Measurements from ENCODE around the gene LUC7L2.

LUC7L2 gene

DNA sequence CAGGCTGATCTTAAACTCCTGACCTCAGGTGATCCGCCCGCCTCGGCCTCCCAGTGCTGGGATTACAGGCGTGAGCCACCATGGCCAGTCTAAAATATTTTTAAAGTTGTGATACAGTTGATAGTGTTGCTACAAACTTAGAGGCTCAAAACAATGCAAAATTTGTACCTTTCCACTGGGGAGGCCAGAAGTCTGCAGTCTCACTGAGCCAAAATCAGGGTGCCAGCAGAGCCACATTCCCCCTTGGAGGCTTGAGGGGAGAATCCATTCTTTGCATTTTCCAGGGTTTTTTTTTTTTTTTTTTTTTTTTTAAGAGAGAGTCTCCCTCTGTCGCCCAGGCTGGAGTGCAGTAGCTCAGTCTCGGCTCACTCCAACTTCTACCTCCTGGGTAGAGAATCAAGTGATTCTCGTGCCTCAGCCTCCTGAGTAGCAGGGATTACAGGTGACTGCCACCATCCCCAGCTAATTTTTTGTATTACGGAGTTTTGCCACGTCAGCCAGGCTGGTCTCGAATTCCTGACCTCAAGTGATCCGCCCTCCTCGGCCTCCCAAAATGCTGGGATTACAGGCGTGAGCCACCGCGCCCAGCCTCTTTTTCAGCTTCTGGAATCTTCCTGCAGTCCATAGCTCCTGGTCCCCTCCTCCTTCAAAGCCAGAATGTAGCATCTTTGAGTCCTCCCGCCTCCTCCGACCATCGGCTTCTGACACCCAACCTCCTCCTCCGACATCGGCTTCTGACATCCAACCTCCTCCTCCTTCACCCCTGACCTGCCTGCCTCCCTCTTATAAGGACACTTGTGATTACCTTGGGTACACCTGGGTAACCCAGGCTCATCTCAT, 86.6 kb downstream of the LUC7L2 start:
- no peak for DNase-seq (ENCODE audit: extremely low read depth, insufficient read length)
- no peaks in the 10 kb centered on the region for H3K36me3 ChIP-seq (ENCODE audit: control insufficient read depth, insufficient read depth, low read length)
- no peaks in the 10 kb centered on the region for H3K27me3 ChIP-seq (replicated peaks; ENCODE audit: control insufficient read depth, insufficient read depth, low read length)
- TF ChIP-seq, protein P1, sequence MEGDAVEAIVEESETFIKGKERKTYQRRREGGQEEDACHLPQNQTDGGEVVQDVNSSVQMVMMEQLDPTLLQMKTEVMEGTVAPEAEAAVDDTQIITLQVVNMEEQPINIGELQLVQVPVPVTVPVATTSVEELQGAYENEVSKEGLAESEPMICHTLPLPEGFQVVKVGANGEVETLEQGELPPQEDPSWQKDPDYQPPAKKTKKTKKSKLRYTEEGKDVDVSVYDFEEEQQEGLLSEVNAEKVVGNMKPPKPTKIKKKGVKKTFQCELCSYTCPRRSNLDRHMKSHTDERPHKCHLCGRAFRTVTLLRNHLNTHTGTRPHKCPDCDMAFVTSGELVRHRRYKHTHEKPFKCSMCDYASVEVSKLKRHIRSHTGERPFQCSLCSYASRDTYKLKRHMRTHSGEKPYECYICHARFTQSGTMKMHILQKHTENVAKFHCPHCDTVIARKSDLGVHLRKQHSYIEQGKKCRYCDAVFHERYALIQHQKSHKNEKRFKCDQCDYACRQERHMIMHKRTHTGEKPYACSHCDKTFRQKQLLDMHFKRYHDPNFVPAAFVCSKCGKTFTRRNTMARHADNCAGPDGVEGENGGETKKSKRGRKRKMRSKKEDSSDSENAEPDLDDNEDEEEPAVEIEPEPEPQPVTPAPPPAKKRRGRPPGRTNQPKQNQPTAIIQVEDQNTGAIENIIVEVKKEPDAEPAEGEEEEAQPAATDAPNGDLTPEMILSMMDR (IDR thresholded peaks at IDR 0.05; ENCODE audit: insufficient read depth, low read length, poor library complexity, severe bottlenecking): no peak
- no peak overlapping the region for H3K4me3 ChIP-seq (replicated peaks; ENCODE audit: low read depth, low read length)

GRCh38 chr7:139450851-139451250, 91.2 kb downstream of the LUC7L2 start:
- H3K27me3 ChIP-seq (replicated peaks; ENCODE audit: control insufficient read depth, insufficient read depth, low read length): no peaks in the 10 kb centered on the region
- TF ChIP-seq, protein P1 (IDR thresholded peaks at IDR 0.05; ENCODE audit: insufficient read depth, low read length, poor library complexity, severe bottlenecking): no peak
- H3K36me3 ChIP-seq (ENCODE audit: control insufficient read depth, insufficient read depth, low read length): no peaks in the 10 kb centered on the region
- no peak for DNase-seq (ENCODE audit: extremely low read depth, insufficient read length)
- no peak overlapping the region for H3K4me3 ChIP-seq (replicated peaks; ENCODE audit: low read depth, low read length)

GRCh38 chr7:139451638-139452037, 91.9 kb downstream of the LUC7L2 start:
- TF ChIP-seq, protein P1 (IDR thresholded peaks at IDR 0.05; ENCODE audit: insufficient read depth, low read length, poor library complexity, severe bottlenecking): no peak
- Histone ChIP-seq H3K36me3 (ENCODE audit: control insufficient read depth, insufficient read depth, low read length) (no peaks in the 10 kb centered on the region), H3K27me3 (replicated peaks; ENCODE audit: control insufficient read depth, insufficient read depth, low read length) (no peaks in the 10 kb centered on the region), H3K4me3 (replicated peaks; ENCODE audit: low read depth, low read length) (no peak overlapping the region)
- DNase-seq (ENCODE audit: extremely low read depth, insufficient read length): no peak

GRCh38 chr7:139452958-139453672, 93.4 kb downstream of the LUC7L2 start:
- DNase-seq (ENCODE audit: extremely low read depth, insufficient read length): no peak
- TF ChIP-seq, protein P1 (IDR thresholded peaks at IDR 0.05; ENCODE audit: insufficient read depth, low read length, poor library complexity, severe bottlenecking): no peak
- Histone ChIP-seq H3K27me3 (replicated peaks; ENCODE audit: control insufficient read depth, insufficient read depth, low read length) (no peaks in the 10 kb centered on the region), H3K36me3 (ENCODE audit: control insufficient read depth, insufficient read depth, low read length) (no peaks in the 10 kb centered on the region), H3K4me3 (replicated peaks; ENCODE audit: low read depth, low read length) (no peak overlapping the region)

DNA sequence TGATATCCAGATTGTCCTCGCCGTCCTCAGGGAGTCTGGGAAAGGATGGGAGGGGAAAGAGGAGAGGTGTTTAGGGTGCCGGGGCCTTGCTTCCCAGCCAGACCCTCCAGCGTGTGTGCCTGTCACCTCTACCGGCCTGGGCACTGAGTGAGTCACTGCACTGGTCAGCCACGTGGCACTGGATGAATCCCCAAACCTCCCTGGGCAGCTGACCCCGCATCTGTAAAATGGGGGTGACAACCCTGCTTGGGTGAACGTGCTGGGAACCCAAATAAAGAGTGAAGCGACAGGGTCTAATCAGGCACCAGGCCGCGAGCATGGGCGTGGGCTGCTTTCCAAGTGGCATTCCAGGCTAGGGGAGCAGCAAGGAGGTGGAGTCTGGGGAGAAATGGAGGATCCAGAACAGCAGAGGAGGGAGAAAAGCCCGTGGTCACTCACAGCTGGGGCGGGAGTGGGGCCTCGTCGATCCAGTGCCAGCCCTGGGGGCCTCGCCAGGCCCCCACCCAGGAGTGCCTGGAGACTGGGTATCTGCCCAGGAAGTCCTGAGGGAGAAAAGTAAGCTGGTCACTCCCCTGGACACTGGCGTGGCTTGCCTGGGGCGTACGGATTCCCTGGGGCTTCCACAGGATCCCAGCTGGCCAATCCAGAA, 94.1 kb downstream of the LUC7L2 start:
- no peaks in the 10 kb centered on the region for H3K36me3 ChIP-seq (ENCODE audit: control insufficient read depth, insufficient read depth, low read length)
- no peak overlapping the region for H3K4me3 ChIP-seq (replicated peaks; ENCODE audit: low read depth, low read length)
- TF ChIP-seq, protein P1 (IDR thresholded peaks at IDR 0.05; ENCODE audit: insufficient read depth, low read length, poor library complexity, severe bottlenecking): no peak
- no peak for DNase-seq (ENCODE audit: extremely low read depth, insufficient read length)
- no peaks in the 10 kb centered on the region for H3K27me3 ChIP-seq (replicated peaks; ENCODE audit: control insufficient read depth, insufficient read depth, low read length)
